G401 (cell line): ENCODE results near the gene DUSP9. TPM values are rescaled to one million over a fixed set of nuclear protein-coding genes. Genes with fewer than 3 reads are reported as not detected.

Experiments
- DNase-seq: peaks from one replicate; pipeline ENCODE4 v3.0.0-alpha.2; 2015; ENCODE audit warnings: low spot score
- in situ Hi-C: cut with HindIII; loops from 2 replicates; pipeline ENCODE4 v1.10.0; 2016; ENCODE audit warnings: low sequenced_read_pairs, mixed read lengths
- total RNA-seq: library from RNA; depleted of rRNA; stranded (reverse); fragments of >200 nt; shearing (Covaris generic); gene quantifications from 2 replicates; pipeline ENCODE4 v1.2.3, GENCODE V29; 2014

DUSP9 gene
- total RNA-seq, 1 experiment from 2014 or later, result 0.20 TPM

GRCh38 chrX:153620576-153620975 lies 26.4 kb upstream of the DUSP9 start:
- no peak for DNase-seq
- in situ Hi-C loops, result no loop called here

DNA sequence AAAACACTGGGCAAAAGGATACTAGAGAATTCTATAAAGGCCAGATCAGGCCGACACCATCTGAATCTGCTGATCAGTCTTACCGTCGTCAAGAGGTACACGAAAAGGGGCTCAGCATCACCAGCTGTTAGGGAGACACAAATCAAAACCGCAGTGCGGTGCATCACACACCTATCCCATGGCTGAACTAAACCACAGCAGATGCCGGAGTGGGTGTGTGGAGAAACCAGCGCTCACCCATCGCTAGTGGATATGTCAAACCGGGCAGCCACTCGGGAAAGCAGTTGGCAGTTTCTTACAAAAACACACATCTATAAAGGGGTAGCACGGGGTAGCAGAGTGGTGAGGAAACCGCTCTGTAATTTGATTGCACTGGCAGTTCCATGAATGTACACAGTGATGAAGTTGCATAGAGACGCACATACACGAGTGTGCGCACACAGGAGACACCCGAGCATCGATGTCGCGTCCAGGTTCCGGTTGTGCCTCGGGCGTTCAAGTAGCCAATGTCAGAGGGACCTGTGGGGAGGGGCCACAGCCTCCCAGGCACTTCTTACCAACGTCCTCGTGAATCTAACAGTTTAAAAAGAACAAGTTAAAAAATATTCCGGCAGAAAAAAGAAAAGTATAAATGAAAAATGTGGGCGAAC lies 24.9 kb upstream of the DUSP9 start:
- in situ Hi-C loops, result no loop called here
- no peak for DNase-seq

DNA sequence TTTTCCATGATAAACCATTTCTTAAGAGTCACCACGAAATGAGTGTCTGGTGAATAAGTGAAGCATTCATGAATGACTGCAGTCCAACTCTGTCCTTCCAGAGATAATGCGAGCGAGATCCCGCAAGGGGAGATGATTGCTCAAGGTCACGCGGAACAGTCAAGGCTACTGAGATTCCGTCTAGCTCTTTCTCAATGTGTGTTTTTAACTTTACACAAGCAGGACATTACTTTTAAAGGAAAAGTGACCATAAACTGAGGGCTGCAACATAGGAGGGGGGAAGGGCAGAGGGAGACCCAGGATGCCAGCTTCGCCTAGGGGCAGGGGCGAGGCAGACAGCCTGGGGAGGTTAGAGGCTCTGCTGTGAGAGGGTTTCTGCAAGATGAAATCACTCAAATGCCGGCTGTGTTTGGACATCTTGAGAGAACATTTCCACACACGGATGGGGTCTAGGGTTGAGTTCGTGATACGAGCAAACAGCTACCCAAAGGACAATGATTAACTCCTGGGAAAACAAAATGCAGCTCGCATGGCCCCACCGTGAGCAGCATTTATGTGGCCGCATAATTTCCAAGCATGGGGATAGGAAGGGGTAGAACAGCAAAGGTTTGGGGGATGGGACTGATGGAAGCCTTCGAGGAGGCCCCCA lies 24.2 kb upstream of the DUSP9 start:
- no peak for DNase-seq
- in situ Hi-C loops, result no loop called here

- in situ Hi-C loops, result no loop called here
Measured at GRCh38 chrX:153623310-153624029, 23.5 kb upstream of the DUSP9 start.

DNA sequence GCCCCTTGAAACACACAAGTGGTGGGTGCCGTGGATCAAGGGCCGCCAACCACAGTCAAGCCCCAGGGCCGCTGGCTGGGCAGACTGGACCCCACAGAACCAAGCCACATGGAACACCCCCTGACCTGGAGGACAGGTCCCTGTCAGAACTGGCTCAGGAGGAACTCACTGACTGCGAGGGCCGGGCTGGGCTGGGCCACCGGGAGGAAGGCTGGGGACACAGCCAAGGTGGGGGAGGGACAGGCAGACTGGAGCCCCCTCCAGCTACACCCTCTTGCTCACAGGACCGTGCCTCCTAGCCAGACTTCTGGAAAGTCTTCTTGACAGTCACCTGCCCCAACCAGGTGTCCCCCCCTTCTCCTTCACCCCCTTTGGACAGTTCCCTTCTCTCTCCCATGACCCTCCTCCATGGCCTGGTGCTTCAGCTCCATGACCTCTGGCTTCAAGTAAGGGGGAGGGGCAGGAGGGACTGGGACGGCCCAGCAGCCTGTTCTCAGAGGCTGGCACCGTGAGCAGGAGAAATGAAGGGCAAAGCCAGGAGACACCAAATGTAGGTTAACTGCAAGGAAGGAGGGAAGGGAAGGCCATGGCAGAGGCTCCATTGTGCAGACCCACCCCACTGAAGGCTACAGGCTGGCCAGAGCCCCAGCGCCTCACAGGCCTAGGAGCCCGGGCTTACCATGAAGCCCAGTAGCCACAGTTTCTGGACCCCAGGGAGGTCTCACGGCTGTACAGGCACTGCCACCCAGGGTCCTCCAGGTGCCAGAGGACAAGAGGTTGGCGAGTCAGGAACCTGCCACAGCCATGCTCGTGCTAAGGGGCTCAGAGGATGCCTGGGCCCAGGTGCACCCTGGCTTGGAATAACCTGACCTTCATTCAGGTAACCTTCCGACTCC lies 22.6 kb upstream of the DUSP9 start:
- DNase-seq, result no peak
- in situ Hi-C loops, result no loop called here

More at GRCh38 chrX:153623310-153624029, 23.5 kb upstream of the DUSP9 start:
- no peak for DNase-seq

GRCh38 chrX:153625271-153626024 lies 21.6 kb upstream of the DUSP9 start:
- in situ Hi-C loops, result no loop called here
- DNase-seq, result no peak

- DNase-seq, result no peak
- in situ Hi-C loops, result no loop called here
Measured at GRCh38 chrX:153626025-153626633, 20.9 kb upstream of the DUSP9 start.

DNA sequence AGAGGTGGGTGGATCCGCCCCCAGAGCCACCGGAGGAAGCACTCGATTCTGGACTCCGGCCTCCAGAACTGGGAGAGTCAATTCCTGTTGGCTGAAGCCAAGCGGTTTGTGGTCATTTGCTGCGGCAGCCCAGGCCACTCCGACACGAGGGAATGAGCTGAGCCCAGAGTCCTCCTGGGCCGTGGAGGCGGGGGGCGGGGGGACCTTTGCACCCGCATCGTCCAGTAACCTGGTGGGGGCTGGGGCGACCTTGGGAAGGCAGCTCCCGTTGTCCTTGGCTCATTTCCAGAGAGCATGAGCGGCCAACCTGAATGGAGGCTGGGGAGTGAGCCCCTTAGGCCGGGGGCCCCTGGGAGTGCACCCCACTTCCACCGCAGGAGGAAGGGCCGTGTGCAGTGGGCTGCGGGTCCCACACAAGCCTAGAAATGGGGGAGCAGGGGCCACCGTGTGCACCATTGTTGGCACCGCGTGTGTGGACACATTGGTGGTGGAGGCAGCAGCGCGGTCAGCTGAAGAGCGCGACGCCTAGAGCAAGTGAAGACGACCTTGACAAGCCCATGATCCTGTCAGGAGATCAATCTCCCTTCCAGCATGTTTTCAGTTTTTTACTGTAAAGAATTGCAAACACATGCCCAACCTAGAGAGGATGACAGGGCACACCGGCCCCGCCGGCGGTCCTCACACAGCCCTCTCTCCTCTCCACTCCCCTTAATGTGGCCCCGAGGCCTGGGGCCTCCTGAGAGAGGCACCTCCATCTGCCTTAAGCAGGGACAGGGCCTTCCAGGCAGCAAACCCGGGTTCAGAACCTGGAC lies 19.9 kb upstream of the DUSP9 start:
- no peak for DNase-seq
- in situ Hi-C loops, result no loop called here

GRCh38 chrX:153627675-153628111 lies 19.3 kb upstream of the DUSP9 start:
- DNase-seq, result no peak
- in situ Hi-C loops, result no loop called here

DNA sequence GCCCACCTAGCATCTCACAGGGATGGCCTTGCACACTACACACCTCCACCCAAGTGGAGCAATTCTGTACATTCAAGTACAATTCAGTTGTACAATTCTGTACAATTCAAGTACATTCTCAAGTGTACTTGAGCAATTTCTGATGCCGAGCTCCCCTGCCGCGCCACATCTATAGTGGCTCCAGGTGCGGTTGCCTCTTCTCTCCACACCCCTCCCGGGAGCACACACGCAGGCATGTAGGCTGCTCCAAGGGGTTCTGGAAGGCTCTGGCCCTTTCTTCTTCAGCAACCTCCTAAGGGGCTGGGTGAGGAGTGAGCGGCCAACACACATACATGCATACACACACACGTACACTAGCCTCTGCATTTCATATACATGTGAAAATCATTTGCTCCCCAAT lies 18.9 kb upstream of the DUSP9 start:
- DNase-seq, result no peak
- in situ Hi-C loops, result no loop called here

GRCh38 chrX:153628665-153629064 lies 18.3 kb upstream of the DUSP9 start:
- DNase-seq, result no peak
- in situ Hi-C loops, result no loop called here

DNA sequence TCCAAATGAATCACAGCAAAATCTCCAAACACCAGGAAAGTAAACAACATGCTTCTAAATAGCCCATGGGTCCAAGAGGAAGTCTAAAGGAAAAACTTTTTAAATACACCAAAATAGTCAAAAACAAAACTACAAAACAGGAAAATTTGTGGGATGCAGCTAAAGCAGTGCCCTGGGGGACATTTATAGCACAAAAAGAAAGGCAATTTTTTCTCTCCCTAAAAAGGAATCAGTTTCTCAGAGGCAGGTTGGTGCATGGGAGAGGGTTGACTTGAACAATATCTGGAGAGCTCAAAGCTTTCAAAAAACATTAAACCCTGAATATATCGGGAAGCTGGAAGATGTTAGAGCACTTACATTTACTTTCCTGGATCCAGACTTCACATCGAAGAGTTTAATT lies 15.7 kb upstream of the DUSP9 start:
- DNase-seq, result no peak

GRCh38 chrX:153631907-153632594 lies 15.0 kb upstream of the DUSP9 start:
- in situ Hi-C loops, result no loop called here
- DNase-seq, result no peak

More for the DNA sequence above, 15.7 kb upstream of the DUSP9 start:
- in situ Hi-C loops, result no loop called here

- DNase-seq, result no peak
- in situ Hi-C loops, result no loop called here
Measured at GRCh38 chrX:153632595-153632946, 14.4 kb upstream of the DUSP9 start.

DNA sequence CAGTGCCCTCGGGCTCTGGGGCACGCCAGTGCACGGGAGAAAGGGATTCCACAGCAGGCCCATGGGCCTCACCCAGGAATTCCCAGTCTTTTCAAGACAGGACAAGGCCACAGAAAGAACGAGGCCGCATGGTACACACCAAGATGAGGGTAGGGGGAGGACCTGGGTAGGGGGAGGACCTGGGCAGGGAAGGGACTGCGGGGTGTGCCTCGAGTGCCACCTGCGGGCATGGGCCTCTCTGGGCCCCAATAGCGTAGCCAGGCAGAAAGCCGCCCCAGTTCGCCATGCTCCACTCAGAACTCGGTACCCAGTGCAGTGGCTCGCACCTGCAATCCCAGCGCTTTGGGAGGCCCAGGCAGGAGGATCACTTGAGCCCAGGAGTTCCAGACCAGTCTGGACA lies 14.0 kb upstream of the DUSP9 start:
- in situ Hi-C loops, result no loop called here
- DNase-seq, result no peak

DNA sequence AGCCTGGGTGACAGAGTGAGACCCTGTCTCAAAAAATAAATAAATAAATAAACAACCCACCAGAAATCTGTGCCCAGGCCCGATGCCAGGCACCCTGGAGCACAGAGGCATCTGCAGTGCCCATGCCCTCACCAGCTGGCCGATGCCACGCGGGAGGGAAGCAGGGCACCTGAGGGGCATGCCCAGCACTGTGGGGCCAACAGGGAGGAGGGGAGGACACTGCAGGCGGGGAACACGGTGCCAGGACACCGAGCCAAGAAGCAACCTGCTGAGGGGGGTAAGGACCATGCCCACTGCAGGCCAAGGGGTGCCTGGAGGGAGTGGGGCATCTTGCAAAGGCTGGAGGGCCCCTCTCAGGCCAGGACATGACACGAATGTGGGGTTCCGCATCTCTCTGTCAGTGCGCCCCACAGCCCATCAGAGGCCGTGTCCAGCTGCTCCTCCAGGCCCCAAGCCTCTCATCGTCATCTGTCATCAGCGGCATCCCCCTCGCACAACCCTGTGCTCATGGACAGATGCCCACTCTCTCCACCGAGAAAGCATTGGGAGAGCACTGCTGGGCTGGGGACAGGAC lies 13.3 kb upstream of the DUSP9 start:
- no peak for DNase-seq
- in situ Hi-C loops, result no loop called here

DNA sequence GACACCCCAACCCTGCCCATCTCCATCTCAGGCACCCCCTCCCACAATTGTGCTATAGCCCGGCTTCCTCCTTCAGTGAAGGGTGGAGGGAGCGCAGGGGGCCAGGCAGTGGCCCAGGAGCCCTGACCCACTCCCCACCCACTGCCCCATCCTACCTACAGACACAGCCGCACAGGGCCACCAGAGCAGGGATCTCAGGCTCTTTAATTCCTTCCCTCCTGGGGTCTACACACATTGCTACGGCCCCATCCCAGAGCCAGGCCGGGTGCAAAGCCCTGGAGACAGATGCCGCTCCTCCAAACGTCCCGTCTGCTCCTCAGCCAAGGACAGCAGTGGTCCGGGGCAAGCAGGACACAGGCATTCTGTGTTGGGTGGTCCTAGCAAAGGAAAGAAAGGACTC lies 12.8 kb upstream of the DUSP9 start:
- in situ Hi-C loops, result no loop called here
- DNase-seq, result no peak
